IgD-negative memory B cell (primary cell): ENCODE data around the gene STRIP2. TPM values are rescaled to one million over a fixed set of nuclear protein-coding genes. Genes with fewer than 3 reads are reported as not detected.
"Not testable (repeated sequence)": the region's sequence is repeated elsewhere in the genome, so short reads cannot be mapped to it uniquely, and the experiment has no call there.

ENCODE experiments used
- H3K27ac Mint-ChIP-seq, 3 donors: one replicate each; pipeline ENCODE4 v1.8.0; 2020 to 2022; ENCODE audit warnings: mild to moderate bottlenecking in 3 of 3, mixed read lengths in 3 of 3, moderate library complexity in 1 of 3
- H3K27me3 Mint-ChIP-seq: one replicate; pipeline ENCODE4 v1.8.0; 2021; ENCODE audit warnings: mixed read lengths
- H3K36me3 Mint-ChIP-seq: one replicate; pipeline ENCODE4 v1.8.0; 2020; ENCODE audit warnings: mild to moderate bottlenecking, mixed read lengths
- H3K4me1 Mint-ChIP-seq, 3 donors: one replicate each; pipeline ENCODE4 v1.8.0; 2020 to 2022; ENCODE audit warnings: mixed read lengths in 3 of 3, mild to moderate bottlenecking in 1 of 3
- H3K4me3 Mint-ChIP-seq, 4 donors: one replicate each; pipeline ENCODE4 v1.8.0; 2020 to 2022; ENCODE audit warnings: mild to moderate bottlenecking in 4 of 4, mixed read lengths in 4 of 4, moderate library complexity in 3 of 4
- H3K9me3 Mint-ChIP-seq, 3 donors: one replicate each; pipeline ENCODE4 v1.8.0; 2020 to 2021; ENCODE audit warnings: mixed read lengths in 3 of 3, mild to moderate bottlenecking in 1 of 3
- polyA plus RNA-seq: library from polyadenylated mRNA; unstranded; fragments of 300-500 nt; fragmentation: Illumina TruSeq; gene quantifications from one replicate; pipeline ENCODE4 v1.2.3, GENCODE V29; 2021

STRIP2 gene
- polyA plus RNA-seq, 1 donor from 2014 or later = 0.08 TPM

DNA sequence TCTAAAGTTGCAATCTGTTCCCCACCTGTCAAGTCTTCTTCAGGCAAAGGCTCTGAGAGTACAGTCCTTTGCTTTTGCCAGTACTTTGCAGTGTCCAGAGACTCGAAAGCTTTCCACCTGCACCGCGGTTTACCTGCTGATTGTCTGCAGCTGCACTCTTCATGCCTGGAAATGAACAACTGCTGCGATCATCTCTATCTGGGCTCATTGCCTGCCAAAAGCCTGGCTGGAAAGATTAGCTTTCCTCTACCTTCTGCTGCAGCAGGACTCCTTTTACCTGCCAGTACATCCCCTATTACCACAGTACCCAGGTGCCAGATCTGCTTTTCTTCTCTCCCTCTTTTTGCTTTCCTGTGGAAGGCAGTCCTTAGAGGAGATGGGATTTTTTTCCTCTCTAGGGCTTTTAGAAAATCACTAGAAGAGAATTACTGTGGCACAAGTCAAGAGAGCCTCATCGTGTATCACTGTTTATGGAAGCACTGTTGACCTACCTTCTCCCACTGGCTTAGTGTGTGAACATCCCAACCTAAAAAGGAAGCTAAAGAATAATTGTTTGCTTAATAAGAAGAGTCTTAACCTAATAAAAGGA is 2.2 kb downstream of the STRIP2 start:
- no peaks in the 10 kb centered on the region for H3K9me3 Mint-ChIP-seq
- H3K4me3 Mint-ChIP-seq = peak overlapping the region in 2 of 4 donors; percentile 15 to 64
- peaks cover 16% of the 10 kb centered on the region for H3K27me3 Mint-ChIP-seq
- H3K27ac Mint-ChIP-seq = no peak overlapping the region
- peaks cover 0 to 11% (median 4%) of the 10 kb centered on the region in 3 donors for H3K4me1 Mint-ChIP-seq
- no peaks in the 10 kb centered on the region for H3K36me3 Mint-ChIP-seq

- H3K4me3 Mint-ChIP-seq = no peak overlapping the region
- H3K4me1 Mint-ChIP-seq = peaks cover 0 to 11% (median 4%) of the 10 kb centered on the region in 3 donors
- H3K27ac Mint-ChIP-seq = no peak overlapping the region
- no peaks in the 10 kb centered on the region for H3K36me3 Mint-ChIP-seq
- H3K27me3 Mint-ChIP-seq = peaks cover 16% of the 10 kb centered on the region
- H3K9me3 Mint-ChIP-seq = no peaks in the 10 kb centered on the region
These were observed 3.0 kb downstream of the STRIP2 start for GRCh38 chr7:129437190-129437589.

DNA sequence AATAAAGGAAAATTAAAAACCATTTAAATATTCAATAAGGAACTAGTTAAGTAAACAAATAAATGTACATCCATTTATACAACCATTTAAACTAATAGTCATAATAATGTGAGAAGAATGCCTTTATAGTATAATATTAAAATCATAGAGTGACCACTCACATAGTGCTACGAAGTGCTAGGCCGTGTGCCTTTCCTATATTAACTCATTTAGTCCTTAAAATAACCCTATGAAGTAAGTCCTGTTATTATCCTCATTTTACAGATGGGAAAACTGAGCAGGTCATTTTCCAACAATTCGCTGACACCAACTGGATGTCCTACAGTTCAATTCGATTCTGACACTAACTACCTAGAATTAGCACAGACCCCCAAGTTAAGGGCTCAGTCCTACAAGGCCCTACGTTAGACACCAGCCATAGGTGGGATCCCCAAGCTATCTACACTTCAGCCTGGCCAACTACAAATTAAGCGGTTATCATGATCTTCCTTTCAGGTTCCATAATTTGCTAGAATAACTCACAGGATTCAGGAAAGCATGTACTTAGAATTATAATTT is 4.1 kb downstream of the STRIP2 start:
- no peak overlapping the region for H3K4me3 Mint-ChIP-seq
- peaks cover 13% of the 10 kb centered on the region for H3K27me3 Mint-ChIP-seq
- H3K4me1 Mint-ChIP-seq = peaks cover 0 to 9% (median 4%) of the 10 kb centered on the region in 3 donors
- no peak overlapping the region for H3K27ac Mint-ChIP-seq
- no peaks in the 10 kb centered on the region for H3K36me3 Mint-ChIP-seq
- H3K9me3 Mint-ChIP-seq = no peaks in the 10 kb centered on the region

DNA sequence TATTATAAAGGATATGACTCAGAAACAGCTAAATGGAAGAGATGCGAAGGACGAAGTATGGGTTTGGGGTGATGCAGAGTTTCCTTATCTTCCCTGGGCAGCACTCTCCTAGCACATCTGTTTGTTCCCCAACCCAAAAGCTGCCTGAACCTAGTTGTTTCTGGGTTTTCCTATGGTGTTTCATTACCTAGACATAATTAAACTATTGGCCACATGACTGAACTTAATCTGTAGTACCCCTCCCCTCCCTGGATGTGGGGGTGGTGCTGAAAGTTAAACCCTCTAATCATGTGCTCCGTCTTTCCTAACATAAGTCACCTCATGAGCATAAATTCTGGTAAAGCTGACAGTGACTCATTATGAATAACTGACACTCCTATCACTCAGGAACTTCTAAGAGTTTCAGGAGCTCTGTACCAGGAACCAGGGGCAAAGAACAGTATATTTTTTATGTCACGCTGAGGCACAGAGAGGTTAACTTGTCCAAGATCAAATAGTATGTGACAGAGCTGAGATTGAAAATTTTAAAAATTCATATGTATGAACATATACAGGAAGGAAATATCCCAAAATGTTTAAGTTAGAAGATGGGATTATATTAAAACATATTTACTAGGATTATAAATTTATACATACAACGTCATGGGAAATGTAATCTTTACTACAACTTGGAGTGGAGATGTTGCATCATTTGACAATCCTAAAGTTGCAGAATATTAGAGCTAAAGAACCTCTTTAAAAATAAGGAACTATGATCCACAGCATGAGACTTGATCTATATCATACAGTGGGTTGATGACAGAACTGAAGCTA is 4.8 kb downstream of the STRIP2 start:
- Mint-ChIP-seq H3K4me1 (peaks cover 0 to 6% (median 4%) of the 10 kb centered on the region in 3 donors), H3K36me3 (no peaks in the 10 kb centered on the region), H3K27ac (no peak overlapping the region), H3K27me3 (peaks cover 13% of the 10 kb centered on the region), H3K4me3 (no peak overlapping the region), H3K9me3 (no peaks in the 10 kb centered on the region)

DNA sequence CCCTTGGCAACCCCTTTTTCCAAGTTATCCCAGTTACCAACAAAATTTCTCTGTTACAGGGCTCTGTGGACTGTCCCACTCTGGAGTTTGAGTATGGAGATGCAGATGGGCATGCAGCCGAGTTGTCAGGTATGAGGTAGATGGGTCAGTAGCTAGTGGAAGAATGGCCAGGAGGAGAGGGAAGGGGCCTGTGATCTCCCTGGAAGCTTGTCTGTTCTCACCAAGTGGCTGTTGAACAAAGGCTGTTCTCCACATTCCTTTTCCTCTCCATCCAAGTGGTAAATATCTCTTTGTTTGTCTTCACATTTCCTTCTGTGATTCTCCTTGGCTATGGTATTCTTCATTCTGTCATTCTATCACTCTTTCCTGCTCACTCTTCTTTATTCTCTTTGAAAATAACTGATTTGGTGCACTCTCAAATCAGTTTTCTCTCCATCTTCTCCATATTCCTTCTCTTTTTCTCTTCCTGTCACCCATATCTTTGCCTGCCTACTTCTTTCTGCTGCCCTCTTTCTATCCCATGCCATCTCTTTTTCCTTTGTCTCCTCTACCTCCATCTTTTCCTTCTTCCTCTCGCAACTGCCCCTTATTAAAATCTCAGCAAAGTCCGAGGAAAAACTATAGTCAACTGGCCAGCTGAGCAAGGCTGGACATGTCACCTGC is 5.9 kb downstream of the STRIP2 start:
- Mint-ChIP-seq H3K4me3 (no peak overlapping the region), H3K27me3 (peaks cover 11% of the 10 kb centered on the region), H3K9me3 (no peaks in the 10 kb centered on the region), H3K27ac (no peak overlapping the region), H3K36me3 (no peaks in the 10 kb centered on the region), H3K4me1 (peaks cover 0 to 4% (median 3%) of the 10 kb centered on the region in 3 donors)

GRCh38 chr7:129443612-129444011 is 9.4 kb downstream of the STRIP2 start:
- Mint-ChIP-seq H3K4me3 (no peak overlapping the region), H3K27ac (no peak overlapping the region), H3K27me3 (no peaks in the 10 kb centered on the region), H3K36me3 (no peaks in the 10 kb centered on the region), H3K9me3 (no peaks in the 10 kb centered on the region), H3K4me1 (no peaks in the 10 kb centered on the region)

GRCh38 chr7:129444776-129445175 is 10.5 kb downstream of the STRIP2 start:
- not testable (repeated sequence) for H3K27me3 Mint-ChIP-seq, H3K36me3 Mint-ChIP-seq, H3K9me3 Mint-ChIP-seq, H3K4me1 Mint-ChIP-seq, H3K27ac Mint-ChIP-seq, H3K4me3 Mint-ChIP-seq

- not testable (repeated sequence) for H3K4me1 Mint-ChIP-seq, H3K9me3 Mint-ChIP-seq, H3K27ac Mint-ChIP-seq, H3K4me3 Mint-ChIP-seq, H3K27me3 Mint-ChIP-seq, H3K36me3 Mint-ChIP-seq
These were observed 12.7 kb downstream of the STRIP2 start for GRCh38 chr7:129446925-129447324.

DNA sequence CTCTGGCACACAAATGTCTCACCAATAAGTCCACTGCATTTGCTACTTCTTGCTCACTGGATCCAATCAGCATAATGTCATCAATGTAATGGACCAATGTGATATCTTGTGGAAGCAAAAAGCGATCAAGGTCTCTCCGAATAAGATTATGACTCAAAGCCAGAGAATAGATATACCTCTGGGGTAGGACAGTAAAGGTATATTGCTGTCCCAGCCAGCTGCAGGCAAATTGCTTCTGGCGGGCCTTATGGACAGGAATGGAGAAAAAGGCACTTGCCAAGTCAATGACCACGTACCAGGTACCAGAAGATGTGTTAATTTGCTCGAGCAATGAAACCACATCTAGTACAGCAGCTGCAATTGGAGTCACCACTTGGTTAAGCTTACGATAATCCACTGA is 13.2 kb downstream of the STRIP2 start:
- not testable (repeated sequence) for H3K27me3 Mint-ChIP-seq, H3K9me3 Mint-ChIP-seq, H3K36me3 Mint-ChIP-seq, H3K27ac Mint-ChIP-seq, H3K4me1 Mint-ChIP-seq, H3K4me3 Mint-ChIP-seq

DNA sequence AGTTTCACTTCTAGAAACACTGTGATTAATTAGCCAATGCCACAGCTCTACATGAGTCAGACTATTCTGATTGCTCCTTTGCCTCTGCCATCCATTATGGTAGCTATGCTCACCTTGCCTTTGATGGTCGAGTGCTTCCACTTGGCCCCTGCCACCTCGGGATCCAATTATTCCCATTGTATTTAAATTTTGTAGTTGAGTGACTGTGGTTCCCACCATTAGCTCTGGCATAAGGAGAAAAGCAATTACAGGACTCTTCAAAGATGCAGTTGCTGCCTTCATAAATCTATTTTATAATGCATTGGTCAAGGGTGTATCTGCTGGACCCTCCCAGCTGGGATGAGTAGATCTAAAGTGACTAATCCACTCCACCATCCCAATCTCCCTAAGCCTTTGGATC is 14.4 kb downstream of the STRIP2 start:
- not testable (repeated sequence) for H3K27ac Mint-ChIP-seq, H3K4me3 Mint-ChIP-seq, H3K27me3 Mint-ChIP-seq, H3K4me1 Mint-ChIP-seq, H3K9me3 Mint-ChIP-seq, H3K36me3 Mint-ChIP-seq

DNA sequence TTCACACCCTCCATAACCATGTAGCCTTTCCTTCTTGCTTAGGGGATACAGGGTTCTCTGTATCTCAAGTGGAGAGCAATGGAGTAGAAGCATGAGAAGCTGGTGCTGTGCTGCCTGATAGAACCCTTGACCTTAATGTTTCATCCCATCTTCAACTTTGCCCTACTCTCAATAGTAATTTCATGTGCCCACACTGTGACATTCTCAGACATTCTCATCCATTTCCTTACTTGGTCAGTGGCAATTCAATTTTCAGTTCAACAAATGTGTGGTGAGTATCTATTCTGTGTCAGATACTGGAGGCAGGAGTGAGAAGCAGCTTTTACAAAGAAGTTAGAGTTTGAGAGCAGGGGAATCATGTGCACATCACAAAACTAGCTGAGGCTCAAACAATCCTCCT is 16.1 kb downstream of the STRIP2 start:
- Mint-ChIP-seq H3K36me3 (no peaks in the 10 kb centered on the region), H3K27ac (peak overlapping the region in 1 of 3 donors; percentile 69), H3K4me1 (no peaks in the 10 kb centered on the region), H3K9me3 (peaks cover 0 to 3% (median 0%) of the 10 kb centered on the region in 3 donors), H3K4me3 (no peak overlapping the region), H3K27me3 (no peaks in the 10 kb centered on the region)

DNA sequence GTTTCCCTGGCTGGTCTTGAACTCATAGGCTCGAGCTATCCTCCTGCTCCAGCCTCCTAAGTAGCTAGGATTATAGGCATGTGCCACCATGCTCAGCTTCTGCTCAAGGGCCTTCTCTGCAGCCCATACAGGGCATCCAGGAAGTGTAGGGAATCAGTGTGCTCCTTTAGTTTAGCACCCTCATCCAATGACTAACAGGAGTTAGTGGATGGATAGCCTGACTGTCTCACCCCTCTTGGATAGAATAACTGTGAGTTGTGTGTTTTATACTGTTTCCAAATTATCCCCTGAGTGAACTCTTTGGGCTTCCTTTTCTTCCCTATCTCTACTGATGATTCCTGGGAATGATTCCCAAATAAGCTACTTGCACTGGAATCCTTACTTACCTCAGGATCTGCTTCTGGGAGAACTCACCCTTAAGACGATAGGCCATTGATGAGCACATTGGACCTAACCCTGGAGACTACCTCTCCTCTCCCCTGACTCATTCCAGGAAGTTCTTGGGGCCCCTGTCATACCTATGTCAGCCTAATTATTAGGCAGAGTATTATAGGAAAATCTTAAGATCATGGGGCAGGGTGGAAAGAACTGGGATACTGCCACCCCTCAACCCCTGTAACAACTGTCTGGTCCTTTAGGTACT is 18.5 kb downstream of the STRIP2 start:
- Mint-ChIP-seq H3K9me3 (peaks cover 0 to 3% (median 0%) of the 10 kb centered on the region in 3 donors), H3K4me1 (no peaks in the 10 kb centered on the region), H3K27ac (no peak overlapping the region), H3K27me3 (no peaks in the 10 kb centered on the region), H3K4me3 (no peak overlapping the region), H3K36me3 (no peaks in the 10 kb centered on the region)

- H3K36me3 Mint-ChIP-seq = no peaks in the 10 kb centered on the region
- H3K9me3 Mint-ChIP-seq = peaks cover 0 to 3% (median 0%) of the 10 kb centered on the region in 3 donors
- H3K27ac Mint-ChIP-seq = no peak overlapping the region
- no peaks in the 10 kb centered on the region for H3K27me3 Mint-ChIP-seq
- H3K4me3 Mint-ChIP-seq = no peak overlapping the region
- H3K4me1 Mint-ChIP-seq = no peaks in the 10 kb centered on the region
These were observed 19.4 kb downstream of the STRIP2 start for GRCh38 chr7:129453510-129454248.

DNA sequence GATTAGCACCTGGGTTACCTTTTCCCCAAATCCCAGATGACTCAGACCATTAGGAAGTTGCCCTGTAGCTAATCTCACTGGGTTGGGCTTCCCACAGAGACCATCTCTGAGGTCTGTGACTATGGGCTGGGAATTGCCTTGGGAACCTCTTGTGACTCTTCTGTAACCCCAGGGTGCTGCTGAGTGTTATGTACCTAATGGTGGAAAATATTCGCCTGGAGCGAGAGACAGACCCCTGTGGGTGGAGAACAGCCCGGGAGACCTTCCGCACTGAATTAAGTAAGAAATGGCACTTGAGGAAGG is 20.0 kb downstream of the STRIP2 start:
- Mint-ChIP-seq H3K27ac (no peak overlapping the region), H3K36me3 (no peaks in the 10 kb centered on the region), H3K27me3 (no peaks in the 10 kb centered on the region), H3K9me3 (peaks cover 0 to 1% (median 0%) of the 10 kb centered on the region in 3 donors), H3K4me3 (no peak overlapping the region), H3K4me1 (no peaks in the 10 kb centered on the region)

DNA sequence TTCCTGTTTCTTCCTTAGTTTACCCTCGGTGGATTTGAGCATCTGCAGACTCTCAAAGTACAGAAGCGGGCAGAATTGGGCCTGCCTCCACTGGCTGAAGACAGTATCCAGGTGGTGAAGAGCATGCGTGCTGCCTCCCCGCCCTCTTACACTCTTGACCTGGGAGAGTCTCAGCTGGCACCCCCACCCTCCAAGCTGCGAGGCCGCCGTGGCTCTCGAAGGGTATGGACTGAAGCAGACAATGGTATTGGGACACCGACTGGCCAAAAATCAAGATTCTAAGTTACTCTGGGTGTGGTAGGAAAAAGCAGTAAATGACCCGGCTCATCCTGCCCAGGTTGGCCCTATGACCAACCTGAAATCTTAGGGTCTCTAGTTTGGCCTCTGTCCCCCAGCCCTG is 22.2 kb downstream of the STRIP2 start:
- no peaks in the 10 kb centered on the region for H3K27me3 Mint-ChIP-seq
- no peaks in the 10 kb centered on the region for H3K36me3 Mint-ChIP-seq
- no peak overlapping the region for H3K4me3 Mint-ChIP-seq
- no peaks in the 10 kb centered on the region for H3K9me3 Mint-ChIP-seq
- H3K27ac Mint-ChIP-seq = no peak overlapping the region
- H3K4me1 Mint-ChIP-seq = no peaks in the 10 kb centered on the region
